HFF-Myc (cell line): ENCODE data around the gene SIVA1.
"Not testable (repeated sequence)": the region's sequence is repeated elsewhere in the genome, so short reads cannot be mapped to it uniquely, and the experiment has no call there.

Experiments
- DNase-seq: peaks from one replicate; pipeline ENCODE4 v3.0.0-alpha.2; 2011; ENCODE audit warnings: low read depth; ENCODE audit errors: extremely low read depth
- H3K4me3 ChIP-seq: replicated peaks from 2 replicates; pipeline ENCODE4 v1.5.1; 2011; ENCODE audit warnings: low read depth, mild to moderate bottlenecking, control low read depth, low read length
- TF ChIP-seq, protein P1 (sequence below): IDR thresholded peaks from 2 replicates; pipeline ENCODE4 v1.5.1; 2012; ENCODE audit warnings: mild to moderate bottlenecking, low read depth, low read length, control low read depth; ENCODE audit errors: missing control alignments

Gene SIVA1

DNA sequence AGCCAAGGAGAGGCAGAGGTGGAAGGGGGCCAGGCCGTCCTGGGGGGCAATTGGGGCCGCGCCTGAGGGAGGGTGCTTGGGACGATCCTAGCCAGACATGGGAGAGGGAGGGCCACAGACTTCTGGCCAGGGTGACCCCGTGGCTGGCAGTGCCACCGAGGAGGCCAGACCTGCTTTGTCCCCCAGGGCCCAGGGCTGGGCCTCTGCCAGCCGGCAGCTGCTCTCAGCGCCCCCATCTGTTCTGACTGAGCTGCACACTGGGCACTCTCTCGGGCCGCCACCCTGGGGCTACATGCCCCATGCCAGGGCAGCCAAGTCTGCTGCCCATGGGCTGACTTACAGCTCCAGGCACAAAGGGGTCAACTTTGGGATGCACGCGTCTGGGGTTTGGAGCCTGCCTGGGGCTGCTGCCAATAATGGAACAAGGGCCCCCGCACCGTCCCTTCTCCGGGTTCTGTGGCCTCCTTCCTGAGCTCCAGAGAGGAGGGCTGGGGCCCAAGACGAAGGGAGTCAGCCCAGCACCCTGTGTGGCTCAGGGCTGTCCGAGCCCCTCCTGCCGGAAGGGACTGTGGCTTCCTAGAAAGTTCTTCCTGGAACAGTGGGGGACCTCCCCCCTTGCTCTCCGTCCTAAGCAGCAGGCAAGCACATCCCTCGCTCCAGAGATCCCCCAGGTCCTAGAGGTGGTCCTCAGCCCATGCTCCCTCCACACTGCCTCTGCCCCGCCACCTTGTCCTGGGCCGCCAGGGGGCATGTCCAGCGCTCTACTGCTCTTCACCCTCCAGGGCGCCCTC lies 27.8 kb upstream of the SIVA1 start:
- DNase-seq, result no peak
- H3K4me3 ChIP-seq, result no peak overlapping the region
- TF ChIP-seq, protein P1, sequence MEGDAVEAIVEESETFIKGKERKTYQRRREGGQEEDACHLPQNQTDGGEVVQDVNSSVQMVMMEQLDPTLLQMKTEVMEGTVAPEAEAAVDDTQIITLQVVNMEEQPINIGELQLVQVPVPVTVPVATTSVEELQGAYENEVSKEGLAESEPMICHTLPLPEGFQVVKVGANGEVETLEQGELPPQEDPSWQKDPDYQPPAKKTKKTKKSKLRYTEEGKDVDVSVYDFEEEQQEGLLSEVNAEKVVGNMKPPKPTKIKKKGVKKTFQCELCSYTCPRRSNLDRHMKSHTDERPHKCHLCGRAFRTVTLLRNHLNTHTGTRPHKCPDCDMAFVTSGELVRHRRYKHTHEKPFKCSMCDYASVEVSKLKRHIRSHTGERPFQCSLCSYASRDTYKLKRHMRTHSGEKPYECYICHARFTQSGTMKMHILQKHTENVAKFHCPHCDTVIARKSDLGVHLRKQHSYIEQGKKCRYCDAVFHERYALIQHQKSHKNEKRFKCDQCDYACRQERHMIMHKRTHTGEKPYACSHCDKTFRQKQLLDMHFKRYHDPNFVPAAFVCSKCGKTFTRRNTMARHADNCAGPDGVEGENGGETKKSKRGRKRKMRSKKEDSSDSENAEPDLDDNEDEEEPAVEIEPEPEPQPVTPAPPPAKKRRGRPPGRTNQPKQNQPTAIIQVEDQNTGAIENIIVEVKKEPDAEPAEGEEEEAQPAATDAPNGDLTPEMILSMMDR, result peak; percentile 37

DNA sequence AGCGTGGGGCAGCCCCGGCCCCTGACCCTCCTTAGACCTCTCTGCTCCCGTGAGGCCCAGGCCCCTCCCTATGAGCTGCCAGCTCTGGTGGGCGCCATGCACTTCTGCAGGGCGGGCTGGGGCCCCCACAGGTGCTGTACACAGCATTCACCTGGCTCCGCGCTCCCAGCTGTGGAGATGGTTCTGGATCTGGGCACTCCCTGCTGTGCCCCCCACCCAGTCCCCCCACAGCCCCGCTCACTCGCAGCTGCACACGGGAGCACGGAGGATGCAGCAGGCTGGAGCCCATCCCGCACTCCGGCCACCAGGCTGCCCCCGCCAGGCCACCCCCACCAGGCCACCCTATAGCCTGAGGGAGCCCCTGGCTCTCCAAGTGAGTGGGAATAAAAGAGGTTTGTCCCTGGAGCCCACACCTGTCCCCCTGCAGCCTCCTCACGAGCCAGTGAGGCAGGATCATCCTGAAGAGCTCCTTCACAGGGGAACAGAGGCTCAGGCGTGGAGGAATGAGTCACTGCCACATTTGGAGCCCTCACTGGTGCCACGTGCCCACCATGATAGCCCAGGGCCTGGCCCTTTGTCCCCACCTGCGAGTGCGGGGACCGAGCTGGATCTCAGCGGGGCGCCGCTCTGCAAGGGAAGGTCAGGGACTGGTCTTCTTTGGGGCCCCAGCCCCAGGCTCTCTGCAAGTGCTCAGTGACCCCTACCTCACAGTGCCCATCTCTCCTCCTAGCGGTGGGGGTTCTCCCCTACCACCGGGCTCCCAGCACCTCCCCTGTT lies 27.0 kb upstream of the SIVA1 start:
- TF ChIP-seq, protein P1, result no peak
- no peak for DNase-seq
- H3K4me3 ChIP-seq, result no peak overlapping the region

DNA sequence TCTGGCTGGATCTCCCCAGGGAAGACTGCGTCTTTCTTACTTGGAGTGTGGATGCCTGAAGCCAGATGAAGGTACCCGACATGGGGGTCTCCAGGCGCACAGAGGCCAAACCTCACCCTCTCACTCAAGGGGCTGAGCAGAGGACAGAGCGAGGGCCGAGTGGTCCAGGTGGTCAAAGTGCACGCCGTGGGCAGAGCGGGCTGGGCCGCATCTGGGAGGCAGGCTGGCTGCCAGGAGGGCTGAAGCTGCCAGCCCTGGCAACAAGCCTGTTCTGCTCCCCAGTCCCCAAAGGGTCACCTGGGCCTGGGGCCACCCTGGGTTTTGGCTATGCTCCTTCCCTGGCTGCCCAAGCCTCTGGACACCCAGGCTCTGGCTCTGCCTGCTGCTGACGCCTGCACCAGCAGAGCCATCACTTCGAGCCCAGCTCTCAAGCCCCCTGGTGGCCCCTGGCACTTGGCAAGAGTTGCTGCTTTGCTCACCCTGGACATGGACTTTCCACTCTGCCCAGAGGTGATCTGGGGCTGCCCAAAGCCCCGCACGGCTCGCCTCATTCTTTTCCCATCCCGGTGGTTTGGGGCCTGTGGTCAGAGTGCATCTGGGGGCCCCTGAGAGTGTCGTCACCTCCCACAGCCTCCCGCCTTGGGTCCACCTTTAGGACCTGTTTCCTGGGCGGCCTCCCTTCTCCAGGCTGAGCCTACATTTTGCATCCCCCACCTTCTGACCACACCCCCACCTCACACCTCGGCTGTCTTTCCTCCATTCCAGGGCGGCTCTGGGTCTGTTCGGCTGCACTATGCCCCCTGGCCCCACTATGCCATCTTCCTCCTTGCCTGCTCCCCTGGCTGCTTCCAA lies 26.1 kb upstream of the SIVA1 start:
- TF ChIP-seq, protein P1, result no peak
- no peak overlapping the region for H3K4me3 ChIP-seq
- DNase-seq, result no peak

DNA sequence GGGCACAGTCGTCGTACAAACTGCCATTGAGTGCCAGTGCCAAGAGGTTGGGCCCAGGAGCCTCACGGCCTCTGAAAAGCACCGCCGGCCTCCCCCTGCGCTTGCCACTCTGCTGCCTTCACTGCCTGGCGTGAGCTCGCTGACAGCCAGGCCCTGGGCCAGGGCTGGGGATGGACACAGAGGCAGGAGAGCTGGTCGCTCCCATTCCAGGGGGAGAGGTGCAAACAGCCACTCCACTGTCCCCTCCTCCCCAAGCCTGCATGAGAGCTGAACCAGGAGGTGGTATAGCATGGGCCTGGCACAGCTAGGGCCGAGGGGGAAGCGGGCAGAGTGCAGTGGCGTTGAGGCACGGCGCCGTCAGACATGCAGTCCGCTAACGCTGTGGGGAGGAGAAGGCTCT lies 24.3 kb upstream of the SIVA1 start:
- no peak for DNase-seq
- TF ChIP-seq, protein P1, result no peak
- no peak overlapping the region for H3K4me3 ChIP-seq

DNA sequence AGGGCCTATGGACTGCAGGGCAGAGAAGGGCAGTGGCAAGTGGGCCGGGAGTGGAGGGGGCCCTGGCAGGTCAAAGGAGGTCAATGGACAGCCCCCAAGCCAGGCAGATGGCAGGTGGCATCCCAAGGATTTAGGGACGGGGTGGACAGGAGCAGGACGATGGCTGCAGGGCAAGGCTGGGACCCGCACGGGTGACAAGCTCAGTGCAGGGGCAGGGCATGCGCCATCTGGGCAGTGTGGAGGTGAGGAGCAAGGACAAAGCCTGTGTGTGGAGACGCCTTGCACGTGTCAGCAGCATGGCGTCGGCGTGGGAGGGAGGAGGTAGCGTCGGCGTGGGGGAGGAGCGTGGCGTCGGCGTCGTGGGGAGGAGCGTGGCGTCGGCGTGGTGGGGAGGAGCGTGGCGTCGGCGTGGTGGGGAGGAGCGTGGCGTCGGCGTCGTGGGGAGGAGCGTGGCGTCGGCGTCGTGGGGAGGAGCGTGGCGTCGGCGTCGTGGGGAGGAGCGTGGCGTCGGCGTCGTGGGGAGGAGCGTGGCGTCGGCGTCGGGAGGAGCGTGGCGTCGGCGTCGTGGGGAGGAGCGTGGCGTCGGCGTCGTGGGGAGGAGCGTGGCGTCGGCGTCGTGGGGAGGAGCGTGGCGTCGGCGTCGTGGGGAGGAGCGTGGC lies 23.6 kb upstream of the SIVA1 start:
- not testable (repeated sequence) for H3K4me3 ChIP-seq

DNA sequence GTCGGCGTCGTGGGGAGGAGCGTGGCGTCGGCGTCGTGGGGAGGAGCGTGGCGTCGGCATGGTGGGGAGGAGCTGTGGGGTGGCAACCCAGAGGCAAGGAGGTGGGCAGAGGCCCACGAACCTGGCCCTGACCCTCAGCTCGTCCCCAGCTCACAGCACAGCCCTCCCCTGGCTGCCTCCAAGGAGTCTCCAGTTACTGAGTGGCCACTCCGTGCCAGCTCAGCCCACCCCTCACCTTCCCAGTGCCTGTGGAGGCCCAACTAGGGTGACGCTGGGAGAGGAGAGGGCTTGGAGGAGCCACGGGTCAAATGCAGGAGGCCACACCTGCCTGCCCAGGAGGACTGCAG lies 23.1 kb upstream of the SIVA1 start:
- no peak for DNase-seq
- TF ChIP-seq, protein P1, result no peak
- no peak overlapping the region for H3K4me3 ChIP-seq

More for the DNA sequence above, 23.6 kb upstream of the SIVA1 start:
- not testable (repeated sequence) for DNase-seq
